ENCODE data around the gene L3MBTL3. TPM values are rescaled to one million over a fixed set of nuclear protein-coding genes. Genes with fewer than 3 reads are reported as not detected.
A peak's percentile ranks its signal among the peaks of the same experiment; 100 is the strongest.

L3MBTL3 gene
- total RNA-seq, 1 experiment from 2014 or later, result 14.3 TPM

GRCh38 chr6:129978148-129978916 is 40.0 kb upstream of the L3MBTL3 start:
- no peak for DNase-seq
- intact Hi-C loops (cut with micrococcal nuclease; ENCODE audit: unreplicated experiment), result no loop called here
- H3K4me1 Mint-ChIP-seq (ENCODE audit: low read depth, unreplicated experiment), result no peaks in the 10 kb centered on the region
- Histone ChIP-seq H3K27me3 (replicated peaks; ENCODE audit: control insufficient read depth, insufficient read depth, low read length) (no peaks in the 10 kb centered on the region), H3K4me3 (ENCODE audit: low read depth, low read length) (no peak overlapping the region), H3K4me1 (no peaks in the 10 kb centered on the region), H3K36me3 (ENCODE audit: control insufficient read depth, insufficient read depth, low read length) (no peaks in the 10 kb centered on the region), H3K9me3 (no peaks in the 10 kb centered on the region)
- ChIA-PET CTCF (no interaction called here), POLR2A (no interaction called here)
- no peak overlapping the region for H3K27ac Mint-ChIP-seq (ENCODE audit: unreplicated experiment)
- BruUV-seq (replicated peaks), result no TSS peak
- H3K36me3 Mint-ChIP-seq (ENCODE audit: insufficient read depth, unreplicated experiment), result no peaks in the 10 kb centered on the region
- H3K4me3 Mint-ChIP-seq (ENCODE audit: unreplicated experiment), result no peak overlapping the region
- H3K27me3 Mint-ChIP-seq (ENCODE audit: insufficient read depth, unreplicated experiment), result no peaks in the 10 kb centered on the region
- no peaks in the 10 kb centered on the region for H3K9me3 Mint-ChIP-seq (ENCODE audit: unreplicated experiment)
- TF ChIP-seq CTCF (IDR thresholded peaks at IDR 0.05; ENCODE audit: insufficient read depth in 1 of 2, low read depth in 1 of 2, low read length in 1 of 2, severe bottlenecking in 1 of 2, unreplicated experiment in 1 of 2), result no peak

GRCh38 chr6:129980821-129981220 is 37.6 kb upstream of the L3MBTL3 start:
- no peaks in the 10 kb centered on the region for H3K4me1 Mint-ChIP-seq (ENCODE audit: low read depth, unreplicated experiment)
- Histone ChIP-seq H3K27me3 (replicated peaks; ENCODE audit: control insufficient read depth, insufficient read depth, low read length) (no peaks in the 10 kb centered on the region), H3K4me1 (no peaks in the 10 kb centered on the region), H3K36me3 (ENCODE audit: control insufficient read depth, insufficient read depth, low read length) (no peaks in the 10 kb centered on the region), H3K4me3 (ENCODE audit: low read depth, low read length) (no peak overlapping the region), H3K9me3 (no peaks in the 10 kb centered on the region)
- DNase-seq, result no peak
- no peaks in the 10 kb centered on the region for H3K36me3 Mint-ChIP-seq (ENCODE audit: insufficient read depth, unreplicated experiment)
- no peak overlapping the region for H3K4me3 Mint-ChIP-seq (ENCODE audit: unreplicated experiment)
- intact Hi-C loops (cut with micrococcal nuclease; ENCODE audit: unreplicated experiment), result loop anchor here (1.0 kb wide), 3 partner anchors 40 to 88 kb away; no protein-coding TSS in a partner anchor
- no peak overlapping the region for H3K27ac Mint-ChIP-seq (ENCODE audit: unreplicated experiment)
- no peak for TF ChIP-seq CTCF (IDR thresholded peaks at IDR 0.05; ENCODE audit: insufficient read depth in 1 of 2, low read depth in 1 of 2, low read length in 1 of 2, severe bottlenecking in 1 of 2, unreplicated experiment in 1 of 2)
- no TSS peak for BruUV-seq (replicated peaks)
- no peaks in the 10 kb centered on the region for H3K27me3 Mint-ChIP-seq (ENCODE audit: insufficient read depth, unreplicated experiment)
- ChIA-PET POLR2A (no interaction called here), CTCF (interaction anchor here (1.1 to 1.5 kb wide), 2 partner anchors 34 to 41 kb away, joined by 4 to 6 read pairs; no protein-coding TSS in a partner anchor)
- H3K9me3 Mint-ChIP-seq (ENCODE audit: unreplicated experiment), result no peaks in the 10 kb centered on the region

- DNase-seq, result no peak
- no peaks in the 10 kb centered on the region for H3K27me3 ChIP-seq (replicated peaks; ENCODE audit: control insufficient read depth, insufficient read depth, low read length)
- H3K9me3 ChIP-seq, result no peaks in the 10 kb centered on the region
- Mint-ChIP-seq H3K4me3 (ENCODE audit: unreplicated experiment) (no peak overlapping the region), H3K27ac (ENCODE audit: unreplicated experiment) (no peak overlapping the region), H3K4me1 (ENCODE audit: low read depth, unreplicated experiment) (no peaks in the 10 kb centered on the region), H3K36me3 (ENCODE audit: insufficient read depth, unreplicated experiment) (no peaks in the 10 kb centered on the region), H3K9me3 (ENCODE audit: unreplicated experiment) (no peaks in the 10 kb centered on the region), H3K27me3 (ENCODE audit: insufficient read depth, unreplicated experiment) (no peaks in the 10 kb centered on the region)
- POLR2A ChIA-PET, result no interaction called here
- BruUV-seq (replicated peaks), result no TSS peak
- no peaks in the 10 kb centered on the region for H3K36me3 ChIP-seq (ENCODE audit: control insufficient read depth, insufficient read depth, low read length)
- CTCF ChIA-PET, result interaction anchor here (0.7 to 1.5 kb wide), 5 partner anchors 12 to 61 kb away, joined by 3 to 6 read pairs (median 4); no protein-coding TSS in a partner anchor
- TF ChIP-seq CTCF (IDR thresholded peaks at IDR 0.05; ENCODE audit: insufficient read depth in 1 of 2, low read depth in 1 of 2, low read length in 1 of 2, severe bottlenecking in 1 of 2, unreplicated experiment in 1 of 2), result peak; percentile 23 to 31
- no peaks in the 10 kb centered on the region for H3K4me1 ChIP-seq
- H3K4me3 ChIP-seq (ENCODE audit: low read depth, low read length), result no peak overlapping the region
- intact Hi-C loops (cut with micrococcal nuclease; ENCODE audit: unreplicated experiment), result loop anchor here (1.0 kb wide), 3 partner anchors 40 to 88 kb away; no protein-coding TSS in a partner anchor
These were observed 36.8 kb upstream of the L3MBTL3 start for GRCh38 chr6:129981598-129981997.

Measured in Caco-2 (cell line).